Left ventricle myocardium superior (tissue), 1 donor: Measurements from ENCODE around the gene FBXL16. TPM values are rescaled to one million over a fixed set of nuclear protein-coding genes. Genes with fewer than 3 reads are reported as not detected.

Source experiments
- ATAC-seq: fragments of 200-7000 bp; cut with Tn5 transposase; one replicate; pipeline ENCODE4 v1.9.1; 2020; ENCODE audit warnings: mild to moderate bottlenecking, moderate library complexity
- DNase-seq: peaks from one replicate; pipeline ENCODE4 v3.0.0-alpha.2; 2020
- intact Hi-C: fragments of 100-400 bp; cut with micrococcal nuclease; formaldehyde crosslinking; loops from one replicate; pipeline ENCODE4 v1.11.0; 2022
- total RNA-seq: library from RNA; stranded (reverse); fragmentation: NEBNext Ultra II Directional; extraction: Animal tissue kit (Norgen Biotek cat#: 25700); gene quantifications from one replicate; pipeline ENCODE4 v1.2.1, GENCODE V29; 2021
- donor health status: DM: no; HTN: yes; CAD: no; lungs with severe emphysema.

FBXL16 gene
- total RNA-seq, 1 donor from 2014 or later = 0.99 TPM

DNA sequence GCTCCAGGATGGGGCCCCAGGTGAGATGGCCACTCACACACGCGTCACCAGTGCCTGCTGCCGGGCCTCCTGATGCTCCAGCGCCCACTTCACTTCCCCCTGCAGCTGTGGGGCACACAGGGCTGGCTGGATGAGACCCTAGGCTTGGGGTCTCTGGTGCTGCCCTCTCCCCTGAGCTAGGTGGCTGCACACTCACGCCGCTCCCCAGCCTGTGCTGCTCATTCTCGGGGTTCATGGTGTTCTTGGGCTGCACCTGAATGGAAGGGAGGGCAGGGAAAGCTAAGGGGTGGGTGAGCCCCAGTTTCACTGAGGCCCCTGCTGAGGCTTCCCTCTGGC lies 19.4 kb upstream of the FBXL16 start:
- ATAC-seq (no peak), DNase-seq (no peak)
- intact Hi-C loops = no loop called here

GRCh38 chr16:724188-725040 lies 18.8 kb upstream of the FBXL16 start:
- intact Hi-C loops = no loop called here
- ATAC-seq = no peak
- no peak for DNase-seq

GRCh38 chr16:723695-724094 lies 18.1 kb upstream of the FBXL16 start:
- intact Hi-C loops = no loop called here
- DNase-seq = no peak
- no peak for ATAC-seq

DNA sequence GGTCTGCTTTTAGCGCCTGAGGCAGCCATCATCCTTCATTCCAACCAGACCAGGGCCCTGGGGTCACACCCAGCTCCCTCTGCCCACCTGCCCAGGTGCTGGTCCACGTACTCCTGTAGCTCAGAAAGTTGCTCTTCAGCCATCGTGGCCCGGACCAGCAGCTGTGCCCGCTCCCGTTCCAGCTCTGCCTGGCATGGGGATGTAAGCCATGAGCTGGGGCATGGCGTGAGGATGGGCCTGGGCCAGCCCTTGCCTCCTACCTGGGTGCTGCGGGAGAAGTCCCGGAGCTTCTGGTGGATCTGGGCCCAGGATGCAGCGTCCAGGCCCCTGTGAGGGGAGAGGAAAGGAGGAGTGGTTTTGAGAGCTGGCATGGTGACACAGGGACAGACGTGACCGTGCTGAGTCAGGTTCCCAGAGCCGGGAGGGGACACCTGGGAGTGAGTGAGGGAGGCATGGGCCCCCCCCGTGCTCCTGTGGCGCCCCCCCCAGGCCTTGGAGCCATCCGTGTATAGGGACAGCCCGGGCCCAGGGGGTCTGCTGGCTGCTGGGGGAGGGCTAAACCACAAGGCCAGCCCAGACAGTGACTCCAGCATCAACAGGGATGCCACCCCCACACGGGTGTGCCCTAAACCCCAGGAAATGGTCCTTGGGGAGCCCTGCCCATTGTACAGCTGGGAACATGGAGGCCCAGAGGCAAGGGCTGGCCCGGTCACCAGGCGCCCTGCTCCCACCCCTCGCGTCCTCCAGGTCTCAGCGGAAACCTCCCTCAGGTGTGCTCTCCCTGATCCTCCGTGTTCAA lies 17.4 kb upstream of the FBXL16 start:
- ATAC-seq (no peak), DNase-seq (no peak)
- intact Hi-C loops = no loop called here

DNA sequence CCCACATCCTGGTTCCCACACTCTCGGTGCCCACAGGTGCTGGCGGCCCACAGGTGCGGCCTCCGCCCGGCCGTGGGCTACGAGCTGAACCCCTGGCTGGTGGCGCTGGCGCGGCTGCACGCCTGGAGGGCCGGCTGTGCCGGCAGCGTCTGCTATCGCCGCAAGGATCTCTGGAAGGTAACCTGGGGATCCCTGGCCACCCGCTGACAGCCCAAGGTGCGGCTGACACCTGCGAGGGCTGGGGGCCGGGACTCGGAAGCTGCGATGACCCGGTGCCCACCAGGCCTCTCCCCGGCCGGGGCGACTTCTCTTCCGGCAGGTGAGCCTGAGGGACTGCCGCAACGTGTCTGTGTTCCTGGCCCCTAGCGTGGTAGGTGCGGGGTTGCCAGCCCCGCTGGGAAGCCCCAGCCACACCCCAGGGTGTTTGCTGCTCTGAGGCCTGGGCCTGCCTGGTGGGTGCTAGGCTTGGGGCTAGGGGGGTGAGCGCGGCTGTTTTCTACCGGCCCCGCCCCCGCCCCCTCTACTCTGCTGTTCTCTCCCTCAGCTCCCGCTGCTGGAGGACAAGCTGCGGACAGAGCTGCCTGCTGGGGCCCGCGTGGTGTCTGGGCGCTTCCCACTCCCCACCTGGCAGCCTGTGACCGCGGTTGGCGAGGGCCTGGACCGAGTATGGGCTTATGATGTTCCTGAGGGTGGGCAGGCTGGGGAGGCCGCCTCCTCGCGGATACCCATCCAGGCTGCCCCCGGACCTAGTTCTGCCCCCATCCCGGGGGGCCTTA lies 16.4 kb upstream of the FBXL16 start:
- intact Hi-C loops = no loop called here
- DNase-seq (no peak), ATAC-seq (no peak)

GRCh38 chr16:720990-721764 lies 15.6 kb upstream of the FBXL16 start, which contains the start of gene ANTKMT:
Gene ANTKMT (plus strand): TSS chr16:721146. CDS start chr16:721275, 129 bp downstream.
- intact Hi-C loops = no loop called here
- DNase-seq (peak; percentile 90), ATAC-seq (peak; percentile 90)

DNA sequence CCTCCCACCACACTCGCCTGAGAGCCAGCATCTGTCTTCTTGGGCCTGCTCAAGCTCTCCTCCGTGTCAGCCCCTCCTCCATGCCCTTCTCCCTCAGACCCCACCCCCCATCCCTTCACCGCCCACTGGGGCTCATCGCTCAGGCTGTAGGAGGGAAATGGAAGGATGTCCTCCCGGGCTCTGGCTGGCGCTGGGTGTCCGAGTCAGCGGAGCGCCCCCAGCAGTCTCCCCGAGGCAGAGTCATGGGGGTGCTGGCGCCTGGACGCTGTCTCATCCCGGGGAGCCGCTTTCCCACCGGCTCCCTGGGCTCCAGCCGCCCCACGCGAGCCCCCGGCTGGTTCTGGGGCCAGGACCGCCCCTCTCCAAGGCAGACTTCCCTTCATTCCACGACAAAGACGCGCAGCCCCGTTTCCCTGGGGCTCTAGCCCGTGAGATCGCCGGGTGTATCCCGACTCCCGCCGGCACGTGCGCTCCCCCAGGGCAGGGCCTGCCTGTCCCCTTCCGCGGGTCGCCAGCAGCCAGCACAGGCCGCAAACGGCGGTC lies 14.9 kb upstream of the FBXL16 start:
- DNase-seq = peak; percentile 57
- intact Hi-C loops = no loop called here
- ATAC-seq = peak; percentile 62

DNA sequence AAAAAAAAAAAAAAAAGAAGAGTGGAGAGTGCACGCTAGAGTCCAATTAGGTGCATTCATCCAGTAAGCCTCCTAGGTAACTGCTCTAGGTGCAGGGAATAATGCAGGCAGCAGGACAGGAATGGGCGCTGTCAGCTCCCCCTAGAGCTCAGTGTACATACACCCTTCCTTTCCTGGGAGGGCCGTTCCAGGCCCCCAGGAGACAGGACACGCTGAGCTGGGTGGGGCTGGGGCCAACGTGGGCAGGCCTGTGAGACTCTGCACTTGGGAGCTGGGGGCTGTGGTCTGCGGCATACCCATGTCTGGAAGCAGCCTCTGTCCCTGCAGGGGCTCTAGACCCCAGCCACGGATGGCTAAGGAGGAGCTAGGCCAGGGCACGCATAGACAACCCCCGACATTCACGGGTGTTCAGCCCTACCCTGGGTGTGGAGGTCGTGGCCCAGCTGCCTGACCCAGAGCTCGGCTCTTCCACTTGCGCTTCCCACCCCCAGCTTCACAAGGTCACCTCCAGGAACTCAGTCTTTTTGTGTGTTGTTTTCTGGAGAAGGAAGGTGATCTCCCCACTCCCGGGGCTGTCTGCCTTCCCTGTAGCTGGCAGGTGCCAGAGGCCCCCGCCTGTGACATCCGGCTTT lies 14.3 kb upstream of the FBXL16 start:
- ATAC-seq (no peak), DNase-seq (no peak)
- intact Hi-C loops = no loop called here

GRCh38 chr16:718922-719321 lies 13.3 kb upstream of the FBXL16 start:
- ATAC-seq = no peak
- intact Hi-C loops = no loop called here
- DNase-seq = no peak

GRCh38 chr16:718389-718788 lies 12.8 kb upstream of the FBXL16 start:
- DNase-seq = no peak
- intact Hi-C loops = no loop called here

DNA sequence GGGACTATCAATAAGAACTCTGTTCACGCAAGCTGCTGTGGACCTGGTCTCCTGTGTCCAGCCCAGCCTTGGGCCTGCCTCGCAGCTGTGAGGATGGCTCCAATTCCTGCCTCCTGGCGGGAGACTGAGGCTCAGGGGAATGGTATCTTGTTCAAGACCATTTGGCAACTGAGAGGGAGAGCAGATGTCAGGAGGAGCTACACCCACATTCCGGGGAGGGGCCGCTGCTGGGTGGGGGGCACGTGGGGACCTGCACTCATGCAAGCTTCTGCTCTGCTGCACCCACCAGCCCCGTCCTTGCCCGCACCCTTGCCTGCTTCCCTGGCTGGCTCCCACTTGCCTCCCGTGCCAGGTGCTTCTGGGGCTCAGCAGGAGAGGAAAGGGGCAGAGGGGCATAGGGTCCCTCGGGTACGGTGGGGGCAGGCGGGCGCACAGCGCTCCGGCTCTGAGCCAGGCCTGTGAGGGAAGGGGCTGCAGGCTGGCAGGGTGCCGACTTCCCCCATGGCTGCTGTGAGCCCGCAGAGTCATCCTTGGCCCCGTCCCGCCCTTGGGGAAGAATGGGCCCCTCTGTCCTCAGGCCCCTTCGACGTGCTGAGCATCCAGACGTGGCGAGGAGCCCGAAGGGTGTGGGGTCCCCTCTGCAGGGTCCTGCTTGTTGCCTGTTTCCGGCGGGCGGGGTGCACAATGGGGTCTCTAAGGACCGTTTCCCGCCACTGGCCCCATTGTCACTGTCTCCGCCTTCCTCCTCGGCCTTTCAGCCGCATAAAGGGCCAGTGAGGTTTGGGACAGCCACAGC lies 12.0 kb upstream of the FBXL16 start:
- no peak for ATAC-seq
- intact Hi-C loops = no loop called here
- DNase-seq = no peak

More at GRCh38 chr16:718389-718788, 12.8 kb upstream of the FBXL16 start:
- ATAC-seq = no peak

- ATAC-seq (no peak), DNase-seq (no peak)
- intact Hi-C loops = no loop called here
Measured at GRCh38 chr16:716768-717325, 11.2 kb upstream of the FBXL16 start.

GRCh38 chr16:716200-716568 lies 10.6 kb upstream of the FBXL16 start:
- intact Hi-C loops = no loop called here
- DNase-seq (no peak), ATAC-seq (no peak)

DNA sequence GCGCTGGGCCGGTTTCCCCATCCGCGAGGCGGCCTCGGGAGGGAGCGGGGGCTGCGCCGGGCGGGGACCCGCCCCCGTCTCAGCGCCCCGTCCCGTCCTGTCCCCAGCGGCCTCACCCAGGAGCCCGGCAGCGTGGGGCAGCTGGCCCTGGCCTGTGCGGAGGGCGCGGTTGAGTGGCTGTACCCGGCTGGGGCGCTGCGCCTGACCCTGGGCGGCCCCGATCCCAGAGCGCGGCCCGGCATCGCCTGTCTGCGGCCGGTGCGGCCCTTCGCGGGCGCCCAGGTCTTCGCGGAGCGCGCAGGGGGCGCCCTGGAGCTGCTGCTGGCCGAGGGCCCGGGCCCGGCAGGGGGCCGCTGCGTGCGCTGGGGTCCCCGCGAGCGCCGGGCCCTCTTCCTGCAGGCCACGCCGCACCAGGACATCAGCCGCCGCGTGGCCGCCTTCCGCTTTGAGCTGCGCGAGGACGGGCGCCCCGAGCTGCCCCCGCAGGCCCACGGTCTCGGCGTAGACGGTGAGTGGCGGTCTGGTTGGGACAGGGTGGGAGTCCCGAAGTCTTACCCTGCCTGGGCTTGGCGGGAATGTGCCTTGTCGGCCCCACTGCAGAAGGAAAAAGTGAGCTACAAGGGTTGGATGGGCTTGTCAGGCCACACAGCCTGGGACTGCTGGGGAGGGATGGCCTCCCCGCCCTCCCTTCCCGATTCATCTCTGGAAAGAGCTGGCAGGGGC lies 10.0 kb upstream of the FBXL16 start:
- intact Hi-C loops = no loop called here
- DNase-seq (no peak), ATAC-seq (no peak)

GRCh38 chr16:714558-715476 lies 9.2 kb upstream of the FBXL16 start, which contains the start of gene METRN:
Gene METRN (plus strand): TSS chr16:715118. CDS start chr16:715290, 172 bp downstream.
- DNase-seq (peak; percentile 98), ATAC-seq (peak; percentile 90)
- intact Hi-C loops = no loop called here
